Measurements from ENCODE around the gene C14orf180. TPM values are rescaled to one million over a fixed set of nuclear protein-coding genes. Genes with fewer than 3 reads are reported as not detected.

C14orf180 gene
- total and polyA plus RNA-seq, 12 donors: 0.26 to 17.8 (median 5.6) TPM

DNA sequence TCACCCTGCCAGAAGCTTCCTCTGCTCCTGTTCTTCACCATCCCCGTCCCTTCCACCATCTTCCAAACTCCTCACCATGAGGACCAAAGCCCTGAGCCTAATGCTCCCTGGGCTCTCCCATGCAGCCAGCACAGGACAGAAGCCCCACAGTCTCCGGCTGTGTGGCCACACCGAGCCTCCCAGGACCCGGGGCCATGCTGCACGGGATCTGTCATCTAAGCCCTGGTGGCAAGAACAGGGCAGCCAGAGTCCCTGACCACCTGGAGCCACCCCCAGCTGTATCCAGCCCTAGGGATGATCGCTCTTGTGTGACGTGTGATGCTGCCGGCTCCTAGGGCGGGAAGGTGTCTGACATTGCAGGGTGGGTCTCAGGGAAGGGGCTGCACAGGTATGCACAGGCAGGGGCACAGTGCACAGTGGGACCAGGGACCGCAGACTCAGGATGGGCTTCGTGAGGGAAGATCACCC, 16.9 kb downstream of the C14orf180 start:
- TF ChIP-seq, protein P1, sequence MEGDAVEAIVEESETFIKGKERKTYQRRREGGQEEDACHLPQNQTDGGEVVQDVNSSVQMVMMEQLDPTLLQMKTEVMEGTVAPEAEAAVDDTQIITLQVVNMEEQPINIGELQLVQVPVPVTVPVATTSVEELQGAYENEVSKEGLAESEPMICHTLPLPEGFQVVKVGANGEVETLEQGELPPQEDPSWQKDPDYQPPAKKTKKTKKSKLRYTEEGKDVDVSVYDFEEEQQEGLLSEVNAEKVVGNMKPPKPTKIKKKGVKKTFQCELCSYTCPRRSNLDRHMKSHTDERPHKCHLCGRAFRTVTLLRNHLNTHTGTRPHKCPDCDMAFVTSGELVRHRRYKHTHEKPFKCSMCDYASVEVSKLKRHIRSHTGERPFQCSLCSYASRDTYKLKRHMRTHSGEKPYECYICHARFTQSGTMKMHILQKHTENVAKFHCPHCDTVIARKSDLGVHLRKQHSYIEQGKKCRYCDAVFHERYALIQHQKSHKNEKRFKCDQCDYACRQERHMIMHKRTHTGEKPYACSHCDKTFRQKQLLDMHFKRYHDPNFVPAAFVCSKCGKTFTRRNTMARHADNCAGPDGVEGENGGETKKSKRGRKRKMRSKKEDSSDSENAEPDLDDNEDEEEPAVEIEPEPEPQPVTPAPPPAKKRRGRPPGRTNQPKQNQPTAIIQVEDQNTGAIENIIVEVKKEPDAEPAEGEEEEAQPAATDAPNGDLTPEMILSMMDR (IDR thresholded peaks at IDR 0.05): no peak
- no peak for TF ChIP-seq POLR2A (IDR thresholded peaks at IDR 0.05)
- Histone ChIP-seq H3K36me3 (replicated peaks in 1 of 2) (no peaks in the 10 kb centered on the region), H3K27ac (no peak overlapping the region), H3K4me1 (replicated peaks in 1 of 2) (no peaks in the 10 kb centered on the region), H3K4me3 (no peak overlapping the region), H3K9me3 (replicated peaks in 1 of 3) (no peaks in the 10 kb centered on the region), H3K27me3 (no peaks in the 10 kb centered on the region)
- DNase-seq: no peak
- 85 to 93% (median 86%) methylated on average over 5 to 11 of the region's 11 CpGs for WGBS, 4 donors
- intact Hi-C loops (cut with DNase I): no loop called here

DNA sequence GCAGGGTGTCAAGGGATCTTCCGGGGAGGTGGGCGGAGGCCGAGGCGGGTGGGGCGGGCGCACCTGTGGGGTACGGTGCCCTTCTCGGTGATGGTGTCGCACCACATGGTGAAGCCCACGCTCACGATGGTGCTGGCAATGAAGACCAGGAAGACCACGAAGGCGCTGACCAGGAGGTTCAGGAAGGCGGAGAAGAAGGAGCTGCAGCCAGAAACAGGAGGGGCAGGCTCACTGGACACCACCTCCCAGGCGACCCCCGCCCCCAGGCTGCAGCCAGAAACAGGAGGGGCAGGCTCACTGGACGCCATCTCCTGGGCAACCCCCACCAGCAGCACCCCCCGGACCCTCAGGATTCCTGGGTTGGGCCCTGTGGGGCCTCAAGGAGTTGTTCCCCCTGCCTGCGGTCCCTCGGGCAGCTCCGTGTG, 17.4 kb downstream of the C14orf180 start:
- intact Hi-C loops (cut with DNase I): no loop called here
- H3K27me3 ChIP-seq: no peaks in the 10 kb centered on the region

DNA sequence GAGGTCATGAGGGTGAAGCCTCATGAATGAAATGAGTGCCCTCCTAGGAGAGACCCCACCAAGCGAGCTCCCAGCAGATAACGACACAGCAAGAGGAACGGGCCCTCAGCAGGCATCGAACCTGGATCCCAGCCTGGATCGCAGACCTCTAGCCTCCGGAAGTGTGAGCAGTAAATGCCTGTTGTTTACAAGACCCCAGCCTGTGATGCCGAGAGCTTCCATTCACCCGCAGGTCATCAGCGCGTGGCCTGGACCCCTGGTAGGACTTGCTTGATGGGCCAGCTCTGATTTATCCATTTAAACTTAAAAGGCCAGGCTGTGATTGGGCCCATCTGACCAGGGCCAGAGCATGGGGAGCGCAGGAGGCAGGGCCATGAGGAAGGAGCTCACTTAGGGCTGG, 18.0 kb downstream of the C14orf180 start:
- WGBS, 4 donors: 85 to 90% (median 88%) methylated on average over 10 to 11 of the region's 11 CpGs
- H3K4me1 ChIP-seq (replicated peaks in 1 of 2): no peaks in the 10 kb centered on the region
- no peak for DNase-seq
- H3K27ac ChIP-seq: peak overlapping the region in 1 of 5 donors; percentile 38
- TF ChIP-seq, protein P1 (IDR thresholded peaks at IDR 0.05): no peak
- TF ChIP-seq POLR2A (IDR thresholded peaks at IDR 0.05): no peak
- no peaks in the 10 kb centered on the region for H3K27me3 ChIP-seq
- intact Hi-C loops (cut with DNase I): no loop called here
- H3K36me3 ChIP-seq (replicated peaks in 1 of 2): no peaks in the 10 kb centered on the region
- H3K4me3 ChIP-seq: no peak overlapping the region
- no peaks in the 10 kb centered on the region for H3K9me3 ChIP-seq (replicated peaks in 1 of 3)

More for the DNA sequence above, 17.4 kb downstream of the C14orf180 start:
- no peak overlapping the region for H3K27ac ChIP-seq
- no peaks in the 10 kb centered on the region for H3K36me3 ChIP-seq (replicated peaks in 1 of 2)
- WGBS, 4 donors: 90 to 95% (median 91%) methylated on average over 14 to 21 of the region's 21 CpGs
- peak in 1 of 7 donors; percentile 5 for DNase-seq
- no peak overlapping the region for H3K4me3 ChIP-seq
- H3K4me1 ChIP-seq (replicated peaks in 1 of 2): no peaks in the 10 kb centered on the region
- no peaks in the 10 kb centered on the region for H3K9me3 ChIP-seq (replicated peaks in 1 of 3)
- no peak for TF ChIP-seq POLR2A (IDR thresholded peaks at IDR 0.05)
- TF ChIP-seq, protein P1 (IDR thresholded peaks at IDR 0.05): no peak

DNA sequence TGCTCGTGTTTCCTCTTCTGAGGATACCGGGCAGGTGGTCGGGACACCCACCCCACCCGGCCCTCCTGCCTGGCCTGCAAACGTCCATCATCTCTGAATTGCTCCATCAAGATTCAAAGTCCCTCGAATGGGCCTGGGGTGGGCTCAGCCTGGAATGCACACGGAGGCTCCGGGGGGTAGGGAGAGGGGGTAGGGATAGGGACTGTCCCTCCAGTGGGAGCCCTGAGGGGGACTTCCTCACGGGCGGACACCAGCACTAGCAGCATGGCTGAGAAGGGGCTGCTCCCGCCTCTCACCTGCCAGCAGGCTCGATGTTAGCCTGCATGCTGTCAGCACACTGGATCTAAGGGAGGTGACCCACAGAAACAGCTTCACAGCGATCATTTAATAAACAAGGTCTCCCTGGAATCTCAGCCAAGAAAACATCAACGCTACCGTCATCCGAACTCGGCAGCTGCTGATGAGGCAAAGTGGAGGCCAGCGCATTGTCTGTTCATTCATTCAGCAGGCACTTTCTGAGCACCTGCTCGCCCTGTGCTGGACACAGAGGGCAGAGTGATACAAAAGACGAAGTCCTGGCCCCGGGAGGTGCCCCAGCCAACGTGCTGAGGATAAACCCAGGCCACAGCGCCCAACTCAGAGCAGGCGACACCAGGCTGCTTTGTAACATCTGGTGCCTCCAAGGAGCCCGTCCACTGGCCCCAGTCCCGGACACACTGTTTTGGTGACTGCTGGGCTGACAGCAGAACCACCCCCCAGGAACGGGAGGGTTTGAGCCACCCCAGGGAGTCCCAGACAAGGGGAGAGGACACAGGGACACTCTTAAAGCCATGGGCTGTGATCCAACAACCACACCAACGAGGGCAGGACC, 18.7 kb downstream of the C14orf180 start:
- Histone ChIP-seq H3K9me3 (replicated peaks in 1 of 3) (no peaks in the 10 kb centered on the region), H3K4me1 (replicated peaks in 1 of 2) (no peaks in the 10 kb centered on the region), H3K36me3 (replicated peaks in 1 of 2) (no peaks in the 10 kb centered on the region), H3K4me3 (no peak overlapping the region), H3K27ac (peak overlapping the region in 1 of 5 donors; percentile 38), H3K27me3 (peaks cover 4% of the 10 kb centered on the region)
- WGBS, 4 donors: 65 to 82% (median 72%) methylated on average over 13 to 28 of the region's 28 CpGs
- TF ChIP-seq, protein P1 (IDR thresholded peaks at IDR 0.05): no peak
- TF ChIP-seq POLR2A (IDR thresholded peaks at IDR 0.05): no peak
- intact Hi-C loops (cut with DNase I): no loop called here
- DNase-seq: peak in 2 of 7 donors; percentile 9 to 80

All from adrenal gland (tissue), 12 donors.